Measurements from ENCODE around the gene ACTA1. TPM values are rescaled to one million over a fixed set of nuclear protein-coding genes. Genes with fewer than 3 reads are reported as not detected.

ACTA1 gene
- total and polyA plus RNA-seq, 2 donors (not counting 3 experiments of a cell fraction or from before 2014, with no cell fraction given) = 0.22 to 0.33 TPM

DNA sequence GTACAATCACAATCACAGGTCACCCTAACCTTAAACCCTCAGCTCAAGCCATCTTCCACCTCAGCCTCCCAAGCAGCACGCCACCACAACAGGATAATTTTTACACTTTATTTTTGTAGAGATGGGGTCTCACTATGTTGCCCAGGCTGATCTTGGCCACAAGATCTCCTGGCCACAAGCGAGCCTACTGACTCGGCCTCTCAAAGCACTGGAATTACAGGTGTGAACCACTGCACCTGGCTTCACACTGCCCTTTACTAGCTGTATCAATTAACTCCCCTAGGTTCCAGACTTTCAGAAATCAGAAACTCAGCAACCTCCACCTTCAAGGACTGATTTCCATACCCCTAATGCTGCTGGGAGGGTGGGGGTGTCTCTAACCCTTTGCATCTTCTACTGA is 37.3 kb upstream of the ACTA1 start:
- no TSS peak for BruUV-seq (replicated peaks)
- CTCF ChIA-PET = interaction anchor here (5.2 kb wide), 1 partner anchor 11 kb away, joined by 31 read pairs; no protein-coding TSS in a partner anchor
- H3K4me1 ChIP-seq (ENCODE audit: control insufficient read depth, extremely low read depth, insufficient read depth, low read length) = no peaks in the 10 kb centered on the region
- H3K27ac ChIP-seq (ENCODE audit: insufficient read depth, low read depth, low read length) = no peak overlapping the region
- intact Hi-C loops (cut with micrococcal nuclease) = no loop called here
- no peak overlapping the region for H3K4me2 ChIP-seq (ENCODE audit: insufficient read depth, low read length)
- H3K36me3 ChIP-seq (ENCODE audit: control insufficient read depth in 2 of 2, extremely low read depth in 1 of 2, insufficient read depth in 2 of 2, low read length in 2 of 2) = peaks cover 11 to 18% of the 10 kb centered on the region in 2 experiments
- no peak overlapping the region for H3K4me3 ChIP-seq (replicated peaks in 1 of 3; ENCODE audit: insufficient read depth in 1 of 3, low read depth in 1 of 3, low read length in 3 of 3)
- no peaks in the 10 kb centered on the region for H3K9me3 ChIP-seq (replicated peaks; ENCODE audit: control insufficient read depth, insufficient read depth, low read length)
- H4K20me1 ChIP-seq (replicated peaks; ENCODE audit: control insufficient read depth, extremely low read depth, insufficient read depth, low read length) = no peaks in the 10 kb centered on the region
- H2AFZ ChIP-seq (ENCODE audit: low read depth, low read length) = no peak overlapping the region
- TF ChIP-seq GATA2 (IDR thresholded peaks at IDR 0.05; ENCODE audit: insufficient read depth, insufficient read length, low read depth, low read length) (no peak), EZH2 (IDR thresholded peaks at IDR 0.05; ENCODE audit: borderline replicate concordance, low read depth, low read length, severe bottlenecking) (no peak), POLR2A (IDR thresholded peaks at IDR 0.05; ENCODE audit: low read depth, low read length) (no peak), POLR2AphosphoS5 (IDR thresholded peaks at IDR 0.05; ENCODE audit: insufficient read depth, low read depth, low read length) (no peak), FOS (IDR thresholded peaks at IDR 0.05; ENCODE audit: borderline replicate concordance, insufficient read depth, low read length) (no peak), MYC (IDR thresholded peaks at IDR 0.05; ENCODE audit: low read depth, low read length) (no peak), JUN (IDR thresholded peaks at IDR 0.05; ENCODE audit: borderline replicate concordance, insufficient read depth, insufficient read length, low read depth) (no peak)
- TF ChIP-seq, protein P1, sequence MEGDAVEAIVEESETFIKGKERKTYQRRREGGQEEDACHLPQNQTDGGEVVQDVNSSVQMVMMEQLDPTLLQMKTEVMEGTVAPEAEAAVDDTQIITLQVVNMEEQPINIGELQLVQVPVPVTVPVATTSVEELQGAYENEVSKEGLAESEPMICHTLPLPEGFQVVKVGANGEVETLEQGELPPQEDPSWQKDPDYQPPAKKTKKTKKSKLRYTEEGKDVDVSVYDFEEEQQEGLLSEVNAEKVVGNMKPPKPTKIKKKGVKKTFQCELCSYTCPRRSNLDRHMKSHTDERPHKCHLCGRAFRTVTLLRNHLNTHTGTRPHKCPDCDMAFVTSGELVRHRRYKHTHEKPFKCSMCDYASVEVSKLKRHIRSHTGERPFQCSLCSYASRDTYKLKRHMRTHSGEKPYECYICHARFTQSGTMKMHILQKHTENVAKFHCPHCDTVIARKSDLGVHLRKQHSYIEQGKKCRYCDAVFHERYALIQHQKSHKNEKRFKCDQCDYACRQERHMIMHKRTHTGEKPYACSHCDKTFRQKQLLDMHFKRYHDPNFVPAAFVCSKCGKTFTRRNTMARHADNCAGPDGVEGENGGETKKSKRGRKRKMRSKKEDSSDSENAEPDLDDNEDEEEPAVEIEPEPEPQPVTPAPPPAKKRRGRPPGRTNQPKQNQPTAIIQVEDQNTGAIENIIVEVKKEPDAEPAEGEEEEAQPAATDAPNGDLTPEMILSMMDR (IDR thresholded peaks at IDR 0.05; ENCODE audit: extremely low read depth in 1 of 2, insufficient read depth in 1 of 2, low read depth in 1 of 2, low read length in 2 of 2) = no peak
- TF ChIP-seq, protein P2, sequence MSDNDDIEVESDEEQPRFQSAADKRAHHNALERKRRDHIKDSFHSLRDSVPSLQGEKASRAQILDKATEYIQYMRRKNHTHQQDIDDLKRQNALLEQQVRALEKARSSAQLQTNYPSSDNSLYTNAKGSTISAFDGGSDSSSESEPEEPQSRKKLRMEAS (IDR thresholded peaks at IDR 0.05; ENCODE audit: insufficient read depth, insufficient read length) = no peak
- H3K9ac ChIP-seq (replicated peaks; ENCODE audit: extremely low read depth, insufficient read depth, low read length) = no peak overlapping the region
- H3K27me3 ChIP-seq (ENCODE audit: control insufficient read depth in 2 of 2, insufficient read depth in 2 of 2, low read length in 2 of 2) = no peaks in the 10 kb centered on the region
- no peaks in the 10 kb centered on the region for H3K79me2 ChIP-seq (ENCODE audit: control insufficient read depth, insufficient read depth, low read length)
- POLR2A ChIA-PET = no interaction called here
- DNase-seq (ENCODE audit: low read depth, low spot score) (no peak), FAIRE-seq (no peak)
- dilution Hi-C loops (cut with MboI; ENCODE audit: extremely low pct_ligation_motif_present, low sequenced_read_pairs) = no loop called here
- H3K9me1 ChIP-seq (replicated peaks; ENCODE audit: control insufficient read depth, extremely low read depth, insufficient read depth, low read length) = no peaks in the 10 kb centered on the region
